Measurements from ENCODE around the gene SLC6A9.

The SLC6A9 gene

DNA sequence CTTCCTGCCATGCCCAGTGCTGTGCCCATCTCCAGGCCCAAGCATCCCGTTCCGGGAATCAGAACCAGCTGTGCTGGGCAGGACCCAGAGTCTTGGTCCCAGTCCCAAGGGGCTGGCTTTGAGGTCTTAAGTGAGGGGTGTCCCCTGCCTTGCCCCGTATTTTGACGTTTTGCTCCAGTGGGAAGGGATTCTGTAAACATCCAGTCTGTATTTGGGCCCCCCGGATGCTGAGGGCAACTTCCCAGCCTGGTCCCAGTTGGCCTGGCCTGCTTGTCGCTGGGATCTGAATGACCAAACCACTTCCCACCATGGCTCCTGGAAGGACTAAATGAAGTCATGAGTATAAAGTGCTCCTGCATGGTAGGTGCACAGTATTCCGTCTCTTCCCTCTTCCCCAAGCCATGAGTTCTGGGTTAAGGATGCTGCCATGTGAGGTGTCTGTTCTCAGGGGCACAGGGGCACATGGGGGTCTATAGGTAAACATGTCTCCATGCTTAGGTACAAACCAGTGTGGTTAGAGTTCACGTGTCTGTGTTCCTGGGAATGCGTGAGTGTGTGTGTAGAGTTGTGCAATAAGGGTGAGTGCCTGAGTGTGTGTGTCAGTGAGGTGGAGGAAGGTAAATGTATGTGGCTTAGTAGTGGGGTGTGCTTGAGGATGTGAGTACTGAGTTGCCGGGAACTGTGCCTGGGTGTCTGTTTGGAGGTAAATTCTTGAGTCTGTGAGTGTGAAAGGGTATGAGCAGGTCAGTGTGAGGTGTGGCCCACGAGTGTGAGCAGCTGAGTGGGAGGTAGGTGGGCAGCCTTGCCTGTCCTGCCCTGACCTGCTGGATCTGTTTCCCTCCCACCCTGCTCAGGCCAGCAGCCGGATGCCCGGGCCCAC is 50.8 kb downstream of the SLC6A9 start:
- H3K27me3 Mint-ChIP-seq = no peaks in the 10 kb centered on the region
- H3K4me3 Mint-ChIP-seq = peak overlapping the region; percentile 93
- no peaks in the 10 kb centered on the region for H3K9me3 Mint-ChIP-seq
- H3K27ac Mint-ChIP-seq = peak overlapping the region; percentile 90
- H3K36me3 Mint-ChIP-seq (ENCODE audit: low read depth) = peaks cover 44% of the 10 kb centered on the region
- H3K4me1 Mint-ChIP-seq (ENCODE audit: low read depth) = peaks cover 40% of the 10 kb centered on the region

DNA sequence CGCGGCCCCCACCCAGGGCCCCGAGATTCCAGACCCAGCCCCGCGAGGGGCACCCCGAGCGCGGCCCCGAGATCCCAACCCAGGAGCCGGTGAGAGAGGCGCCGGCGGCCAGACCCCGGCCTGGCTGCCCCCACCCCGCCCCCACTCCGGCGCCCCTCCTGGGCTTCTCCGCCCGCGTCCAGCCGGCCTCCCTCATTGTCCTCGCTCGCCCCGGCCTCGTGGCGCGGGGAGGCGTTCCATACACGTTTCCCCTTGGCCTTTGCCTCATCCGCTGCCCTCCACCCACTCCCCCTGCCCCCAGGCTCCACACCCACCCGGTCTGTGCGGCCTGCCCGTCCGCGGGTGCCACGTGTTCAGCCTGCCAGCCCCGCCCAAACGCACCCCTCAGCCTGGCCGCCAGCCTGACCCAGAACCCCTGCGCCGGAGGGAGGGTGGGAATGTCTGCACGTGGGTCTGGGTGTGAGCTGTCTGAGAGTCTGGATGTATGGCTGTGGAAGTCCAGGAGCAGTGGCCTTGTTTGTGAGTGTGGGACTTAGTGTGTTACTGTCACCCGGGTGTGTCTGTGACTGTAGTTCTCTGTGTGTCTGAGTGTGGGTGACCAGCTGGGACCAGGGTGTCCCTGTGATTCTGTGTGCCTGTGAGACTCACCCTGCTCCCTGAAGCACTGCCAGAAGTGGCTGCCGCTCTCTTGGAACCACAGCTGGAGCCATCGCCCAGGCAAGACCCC is 51.6 kb downstream of the SLC6A9 start:
- H3K36me3 Mint-ChIP-seq (ENCODE audit: low read depth) = peaks cover 44% of the 10 kb centered on the region
- H3K27me3 Mint-ChIP-seq = no peaks in the 10 kb centered on the region
- peak overlapping the region; percentile 93 for H3K4me3 Mint-ChIP-seq
- H3K27ac Mint-ChIP-seq = peak overlapping the region; percentile 90
- H3K4me1 Mint-ChIP-seq (ENCODE audit: low read depth) = peaks cover 40% of the 10 kb centered on the region
- H3K9me3 Mint-ChIP-seq = no peaks in the 10 kb centered on the region

DNA sequence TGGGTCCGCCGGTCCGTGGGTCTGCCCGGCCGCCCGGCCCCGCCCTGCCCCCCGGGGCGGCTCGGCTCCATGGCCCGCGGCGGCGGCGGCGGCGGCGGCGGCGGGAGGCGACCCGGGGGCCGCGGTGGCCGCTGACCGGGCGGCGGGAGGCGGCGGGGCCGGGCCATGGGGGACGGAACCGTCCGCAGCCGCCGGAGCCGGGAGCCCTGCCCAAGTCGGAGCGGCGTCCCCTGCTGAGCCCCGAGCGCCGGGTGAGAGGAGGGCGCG is 52.1 kb downstream of the SLC6A9 start:
- peaks cover 43% of the 10 kb centered on the region for H3K4me1 Mint-ChIP-seq (ENCODE audit: low read depth)
- no peaks in the 10 kb centered on the region for H3K27me3 Mint-ChIP-seq
- H3K27ac Mint-ChIP-seq = no peak overlapping the region
- H3K36me3 Mint-ChIP-seq (ENCODE audit: low read depth) = peaks cover 44% of the 10 kb centered on the region
- no peak overlapping the region for H3K4me3 Mint-ChIP-seq
- no peaks in the 10 kb centered on the region for H3K9me3 Mint-ChIP-seq

DNA sequence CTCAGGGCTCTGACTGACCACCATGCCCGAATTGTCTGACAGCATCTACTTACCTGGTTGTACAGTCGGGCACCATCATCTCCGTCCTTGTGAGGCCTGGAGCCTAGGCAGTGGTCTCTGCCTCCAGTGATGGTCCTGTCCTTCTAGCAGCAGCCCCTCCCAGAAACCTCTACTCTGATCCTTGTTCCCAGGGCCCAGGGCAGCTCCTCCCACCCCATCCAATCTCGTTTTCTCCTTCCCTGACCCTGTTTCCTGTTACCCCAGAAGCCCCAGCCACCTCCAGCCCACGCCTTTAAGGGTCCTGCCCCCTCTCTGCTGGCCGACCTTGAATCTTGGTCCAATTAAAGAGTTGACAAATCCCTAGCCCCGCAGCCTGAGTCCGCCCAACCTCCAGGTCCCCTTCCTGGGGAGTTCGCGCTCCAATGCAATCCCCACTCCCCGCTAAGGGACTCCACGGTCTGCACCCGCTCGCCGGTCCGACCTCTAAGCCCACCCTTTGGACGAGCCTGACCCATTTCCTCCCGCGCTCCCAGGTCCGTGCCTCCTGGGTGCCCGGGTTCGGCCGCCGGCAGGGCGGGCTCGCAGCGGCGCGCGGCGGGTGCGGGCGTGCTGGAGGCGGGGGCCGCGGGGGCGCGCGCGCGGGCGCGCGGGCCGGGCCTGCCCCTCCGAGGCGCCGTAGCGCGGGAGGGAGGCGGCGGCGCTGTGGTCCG is 52.6 kb downstream of the SLC6A9 start, which contains the start of gene B4GALT2:
B4GALT2 (plus strand) TSS at position 660 of the 710 bp plus-strand sequence. CDS start 1,951 bp downstream, outside the sequence.
- Mint-ChIP-seq H3K9me3 (no peaks in the 10 kb centered on the region), H3K4me1 (ENCODE audit: low read depth) (peaks cover 48% of the 10 kb centered on the region), H3K4me3 (peak within 1 kb of the TSS; percentile 93), H3K27ac (peak within 1 kb of the TSS; percentile 90), H3K36me3 (ENCODE audit: low read depth) (peaks cover 45% of the 10 kb centered on the region), H3K27me3 (no peaks in the 10 kb centered on the region)

DNA sequence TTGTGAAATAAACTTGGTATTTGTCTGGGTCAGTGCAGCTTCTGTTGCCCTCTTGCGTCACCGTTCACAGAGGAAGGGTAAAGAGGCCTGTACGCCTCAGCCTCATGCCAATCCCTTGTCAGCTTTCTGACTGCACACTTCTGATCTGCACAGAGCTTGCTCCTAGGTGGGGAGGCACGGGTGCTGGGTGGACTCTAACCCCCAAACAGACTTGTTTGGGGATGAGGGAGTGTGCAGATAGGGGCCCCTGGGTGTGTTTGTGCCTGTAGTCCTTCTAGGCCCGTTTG is 53.1 kb downstream of the SLC6A9 start:
- H3K9me3 Mint-ChIP-seq = no peaks in the 10 kb centered on the region
- no peaks in the 10 kb centered on the region for H3K27me3 Mint-ChIP-seq
- peaks cover 46% of the 10 kb centered on the region for H3K36me3 Mint-ChIP-seq (ENCODE audit: low read depth)
- no peak overlapping the region for H3K27ac Mint-ChIP-seq
- peaks cover 53% of the 10 kb centered on the region for H3K4me1 Mint-ChIP-seq (ENCODE audit: low read depth)
- H3K4me3 Mint-ChIP-seq = peak overlapping the region; percentile 84

DNA sequence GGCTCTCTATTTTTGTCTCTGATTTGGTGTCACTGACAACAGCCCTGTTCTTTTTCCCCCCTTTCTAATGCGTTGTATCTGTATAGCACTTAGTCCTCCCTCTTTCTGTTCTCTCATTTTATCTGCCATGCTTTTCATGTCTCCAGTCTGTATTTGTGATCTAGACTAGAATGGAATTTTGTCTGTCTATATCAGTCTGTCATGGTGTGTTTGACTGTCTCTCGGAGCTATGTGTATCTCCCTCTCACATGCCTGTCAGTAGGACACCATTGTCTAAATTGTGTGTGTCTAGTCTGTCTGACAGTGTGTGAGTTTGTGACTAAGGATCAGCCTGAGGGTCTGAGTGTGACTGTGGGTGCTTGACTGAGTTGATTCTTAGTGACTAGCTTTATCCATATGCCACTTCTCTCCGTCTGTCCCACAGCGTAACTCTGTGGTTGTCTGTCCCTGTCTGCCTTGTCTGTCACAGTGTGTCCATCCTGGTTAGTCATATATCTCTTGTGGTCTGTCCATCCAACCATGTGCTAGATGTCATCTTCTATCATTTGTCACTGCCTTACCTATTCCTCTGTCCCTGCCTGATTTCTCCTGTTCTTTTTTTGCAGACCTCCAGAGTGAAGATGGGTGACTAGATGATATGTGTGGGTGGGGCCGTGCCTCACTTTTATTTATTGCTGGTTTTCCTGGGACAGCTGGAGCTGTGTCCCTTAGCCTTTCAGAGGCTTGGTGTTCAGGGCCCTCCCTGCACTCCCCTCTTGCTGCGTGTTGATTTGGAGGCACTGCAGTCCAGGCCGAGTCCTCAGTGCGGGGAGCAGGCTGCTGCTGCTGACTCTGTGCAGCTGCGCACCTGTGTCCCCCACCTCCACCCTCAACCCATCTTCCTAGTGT is 53.6 kb downstream of the SLC6A9 start:
- Mint-ChIP-seq H3K4me1 (ENCODE audit: low read depth) (peaks cover 56% of the 10 kb centered on the region), H3K36me3 (ENCODE audit: low read depth) (peaks cover 47% of the 10 kb centered on the region), H3K27ac (peak overlapping the region; percentile 6)

DNA sequence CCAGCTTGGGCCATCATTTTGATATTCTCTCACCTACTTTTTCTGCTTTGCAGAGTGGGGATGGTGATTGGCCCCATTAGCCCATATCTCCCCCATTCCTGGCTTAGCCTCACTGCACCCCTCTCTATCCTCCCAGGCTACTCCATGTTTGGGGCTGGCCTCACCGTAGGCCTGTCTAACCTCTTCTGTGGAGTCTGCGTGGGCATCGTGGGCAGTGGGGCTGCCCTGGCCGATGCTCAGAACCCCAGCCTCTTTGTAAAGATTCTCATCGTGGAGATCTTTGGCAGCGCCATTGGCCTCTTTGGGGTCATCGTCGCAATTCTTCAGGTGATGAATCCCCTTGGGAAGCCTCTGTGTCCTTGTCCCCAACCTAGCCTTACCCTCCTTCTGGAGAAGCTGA is 54.4 kb downstream of the SLC6A9 start:
- Mint-ChIP-seq H3K4me3 (peak overlapping the region; percentile 20), H3K27me3 (no peaks in the 10 kb centered on the region), H3K27ac (no peak overlapping the region), H3K36me3 (ENCODE audit: low read depth) (peaks cover 46% of the 10 kb centered on the region), H3K4me1 (ENCODE audit: low read depth) (peaks cover 56% of the 10 kb centered on the region), H3K9me3 (no peaks in the 10 kb centered on the region)

More for the DNA sequence above, 53.6 kb downstream of the SLC6A9 start:
- H3K4me3 Mint-ChIP-seq = peak overlapping the region; percentile 84
- H3K27me3 Mint-ChIP-seq = no peaks in the 10 kb centered on the region
- H3K9me3 Mint-ChIP-seq = no peaks in the 10 kb centered on the region

DNA sequence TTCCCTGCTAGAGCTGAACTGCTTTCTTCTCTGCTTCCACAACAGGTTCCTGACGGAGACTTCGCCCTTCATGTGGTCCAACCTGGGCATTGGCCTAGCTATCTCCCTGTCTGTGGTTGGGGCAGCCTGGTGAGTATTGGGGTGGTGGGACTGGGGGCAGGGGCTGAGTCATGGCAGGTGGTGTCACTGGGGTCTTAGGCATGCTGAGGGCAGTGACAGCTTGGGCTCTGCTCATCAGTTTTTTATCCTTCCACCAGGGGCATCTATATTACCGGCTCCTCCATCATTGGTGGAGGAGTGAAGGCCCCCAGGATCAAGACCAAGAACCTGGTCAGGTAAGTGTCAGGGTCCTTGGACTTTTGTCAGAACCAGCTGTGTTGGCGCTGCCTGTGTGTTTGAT is 55.2 kb downstream of the SLC6A9 start:
- Mint-ChIP-seq H3K27me3 (no peaks in the 10 kb centered on the region), H3K4me3 (peak overlapping the region; percentile 90), H3K27ac (peak overlapping the region; percentile 75), H3K4me1 (ENCODE audit: low read depth) (peaks cover 59% of the 10 kb centered on the region), H3K36me3 (ENCODE audit: low read depth) (peaks cover 46% of the 10 kb centered on the region), H3K9me3 (no peaks in the 10 kb centered on the region)

DNA sequence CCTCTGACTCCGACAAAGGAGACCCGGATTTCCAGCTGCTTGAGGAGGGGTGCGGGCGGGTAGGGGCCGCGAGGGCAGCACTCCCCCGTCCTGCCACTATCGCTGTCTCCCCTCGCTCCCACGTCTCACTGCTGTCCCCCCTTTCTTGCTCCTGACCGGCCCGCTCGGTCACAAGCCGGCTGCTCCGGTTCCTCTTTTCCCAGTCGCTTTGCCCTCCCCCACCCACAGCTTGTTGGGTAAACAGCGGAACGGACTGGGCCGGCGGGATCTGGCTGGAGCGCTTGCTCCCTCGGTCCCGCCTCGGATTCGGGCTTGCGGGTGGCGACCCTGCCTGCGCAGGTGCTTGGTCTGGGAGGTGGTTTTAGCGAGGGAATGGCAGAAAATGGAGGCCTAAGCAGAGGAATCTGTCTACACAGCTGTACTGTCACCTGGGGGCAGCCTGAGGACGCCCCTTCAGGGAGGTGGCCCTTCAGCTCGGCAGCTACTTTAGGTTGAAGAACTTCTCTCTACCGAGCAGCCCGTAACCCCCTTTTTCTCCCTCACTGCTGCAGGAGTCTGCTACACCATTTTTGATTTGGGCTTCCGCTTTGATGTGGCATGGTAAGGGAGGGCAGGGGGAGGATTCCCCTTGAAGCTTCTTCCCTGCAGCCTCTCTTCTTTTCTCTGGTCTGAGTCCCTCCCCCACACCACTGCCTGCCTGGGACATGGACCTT is 55.9 kb downstream of the SLC6A9 start:
- Mint-ChIP-seq H3K27ac (peak overlapping the region; percentile 75), H3K4me3 (peak overlapping the region; percentile 90), H3K27me3 (no peaks in the 10 kb centered on the region), H3K36me3 (ENCODE audit: low read depth) (peaks cover 41% of the 10 kb centered on the region), H3K9me3 (no peaks in the 10 kb centered on the region), H3K4me1 (ENCODE audit: low read depth) (peaks cover 59% of the 10 kb centered on the region)

DNA sequence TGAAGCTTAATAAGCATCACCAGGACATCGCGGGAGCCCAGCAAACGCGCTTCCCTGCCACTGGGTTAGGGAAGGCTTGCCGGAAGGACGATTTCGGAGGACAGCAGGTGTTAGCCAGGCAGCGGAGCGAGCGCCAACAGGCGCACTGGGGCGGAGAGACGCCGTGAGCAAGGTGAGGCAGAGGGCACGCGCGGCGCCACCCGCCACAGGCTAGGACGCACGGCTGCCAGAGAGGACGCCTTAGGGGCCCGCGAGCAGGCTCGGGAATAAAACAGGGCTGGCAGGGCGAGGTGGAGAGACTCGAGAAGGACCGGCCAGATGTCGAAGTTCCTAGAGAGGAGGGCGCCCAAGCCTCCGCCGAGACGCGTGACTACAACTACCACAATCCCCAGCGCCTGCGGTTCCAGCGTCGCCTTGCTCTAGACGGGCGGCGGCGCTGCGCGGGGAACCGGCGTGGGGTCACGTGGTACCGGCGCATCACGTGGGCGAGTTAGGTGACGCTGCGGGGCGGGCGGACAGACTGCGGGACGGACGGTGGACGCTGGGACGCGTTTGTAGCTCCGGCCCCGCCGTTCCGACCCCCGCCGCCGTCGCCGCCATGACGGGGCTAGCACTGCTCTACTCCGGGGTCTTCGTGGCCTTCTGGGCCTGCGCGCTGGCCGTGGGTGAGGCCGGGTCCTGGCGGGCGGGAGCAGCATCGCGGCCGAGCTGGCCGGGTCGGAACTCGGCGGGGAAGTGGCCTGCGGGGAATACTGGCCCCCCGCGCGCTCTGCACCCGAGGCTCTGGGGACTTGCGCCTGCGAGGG is 56.6 kb downstream of the SLC6A9 start, which contains the start of gene ATP6V0B:
ATP6V0B (plus strand) TSS at position 518 of the 806 bp plus-strand sequence; CDS start at position 599, 81 bp downstream.
- no peaks in the 10 kb centered on the region for H3K27me3 Mint-ChIP-seq
- no peaks in the 10 kb centered on the region for H3K9me3 Mint-ChIP-seq
- H3K4me1 Mint-ChIP-seq (ENCODE audit: low read depth) = peaks cover 55% of the 10 kb centered on the region
- H3K4me3 Mint-ChIP-seq = peak within 1 kb of the TSS; percentile 90
- H3K27ac Mint-ChIP-seq = peak within 1 kb of the TSS; percentile 95
- H3K36me3 Mint-ChIP-seq (ENCODE audit: low read depth) = peaks cover 41% of the 10 kb centered on the region

DNA sequence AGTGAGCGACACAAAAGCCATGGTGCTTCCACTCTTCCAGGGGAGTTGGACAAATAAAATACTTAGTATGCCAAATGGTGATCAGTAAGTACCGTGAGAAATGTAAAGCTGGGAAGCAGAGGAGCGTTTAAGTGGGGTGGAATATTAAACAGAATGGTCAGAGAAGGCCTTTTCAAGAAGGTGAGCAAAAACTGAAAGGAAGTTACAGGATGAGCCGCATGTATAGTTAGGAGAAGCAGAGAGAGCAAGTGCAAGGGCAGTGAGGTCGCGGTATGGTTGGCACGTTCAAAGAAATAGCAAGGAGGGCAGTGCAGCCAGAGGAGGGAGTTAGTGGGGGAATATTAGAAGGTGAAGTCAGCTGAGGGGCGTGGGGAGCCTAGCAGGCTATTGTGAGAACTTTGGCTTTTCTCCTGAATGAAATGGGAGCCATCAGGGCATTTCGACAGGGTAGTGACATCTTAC is 57.2 kb downstream of the SLC6A9 start:
- H3K4me1 Mint-ChIP-seq (ENCODE audit: low read depth) = peaks cover 61% of the 10 kb centered on the region
- peak overlapping the region; percentile 90 for H3K4me3 Mint-ChIP-seq
- H3K9me3 Mint-ChIP-seq = no peaks in the 10 kb centered on the region
- H3K36me3 Mint-ChIP-seq (ENCODE audit: low read depth) = peaks cover 41% of the 10 kb centered on the region
- H3K27ac Mint-ChIP-seq = peak overlapping the region; percentile 95
- no peaks in the 10 kb centered on the region for H3K27me3 Mint-ChIP-seq

DNA sequence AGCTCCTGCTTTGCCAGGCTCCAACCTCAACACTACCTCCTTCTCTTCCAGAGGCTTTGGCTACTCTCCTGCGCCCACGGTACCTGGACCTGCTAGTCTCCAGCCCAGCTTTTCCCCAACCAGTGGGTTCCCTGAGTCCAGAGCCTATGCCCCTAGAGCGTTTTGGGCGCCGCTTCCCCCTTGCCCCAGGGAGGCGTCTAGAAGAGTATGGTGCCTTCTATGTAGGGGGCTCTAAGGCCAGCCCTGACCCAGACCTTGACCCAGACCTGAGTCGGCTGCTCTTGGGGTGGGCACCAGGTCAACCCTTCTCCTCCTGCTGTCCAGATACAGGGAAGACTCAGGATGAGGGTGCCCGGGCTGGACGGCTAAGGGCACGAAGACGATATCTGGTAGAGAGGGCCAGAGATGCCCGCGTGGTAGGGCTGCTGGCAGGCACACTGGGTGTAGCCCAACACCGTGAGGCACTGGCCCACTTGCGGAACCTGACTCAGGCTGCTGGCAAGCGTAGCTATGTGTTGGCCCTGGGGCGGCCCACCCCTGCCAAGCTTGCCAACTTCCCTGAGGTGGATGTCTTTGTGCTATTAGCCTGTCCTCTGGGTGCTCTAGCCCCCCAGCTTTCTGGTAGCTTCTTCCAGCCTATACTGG is 59.8 kb downstream of the SLC6A9 start:
- H3K27ac Mint-ChIP-seq = no peak overlapping the region
- H3K27me3 Mint-ChIP-seq = no peaks in the 10 kb centered on the region
- no peaks in the 10 kb centered on the region for H3K9me3 Mint-ChIP-seq
- peaks cover 21% of the 10 kb centered on the region for H3K36me3 Mint-ChIP-seq (ENCODE audit: low read depth)
- peak overlapping the region; percentile 94 for H3K4me3 Mint-ChIP-seq
- peaks cover 37% of the 10 kb centered on the region for H3K4me1 Mint-ChIP-seq (ENCODE audit: low read depth)

DNA sequence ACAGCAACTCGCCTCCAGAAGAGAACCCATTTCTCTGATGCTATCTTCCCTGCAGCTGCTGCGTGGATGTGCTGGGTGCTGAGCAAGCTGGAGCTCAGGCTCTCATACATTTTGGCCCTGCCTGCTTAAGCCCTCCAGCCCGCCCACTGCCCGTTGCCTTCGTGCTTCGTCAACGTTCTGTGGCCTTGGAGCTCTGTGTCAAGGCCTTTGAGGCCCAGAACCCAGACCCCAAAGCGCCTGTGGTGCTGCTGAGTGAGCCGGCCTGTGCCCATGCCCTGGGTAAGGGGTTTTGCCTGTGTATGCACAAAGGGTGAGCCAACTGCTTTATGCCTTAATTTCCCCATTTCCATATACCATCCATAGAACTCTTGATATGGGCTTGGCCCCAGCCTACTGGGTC is 60.4 kb downstream of the SLC6A9 start:
- peak overlapping the region; percentile 94 for H3K4me3 Mint-ChIP-seq
- peak overlapping the region; percentile 90 for H3K27ac Mint-ChIP-seq
- peaks cover 17% of the 10 kb centered on the region for H3K36me3 Mint-ChIP-seq (ENCODE audit: low read depth)
- no peaks in the 10 kb centered on the region for H3K27me3 Mint-ChIP-seq
- no peaks in the 10 kb centered on the region for H3K9me3 Mint-ChIP-seq
- peaks cover 32% of the 10 kb centered on the region for H3K4me1 Mint-ChIP-seq (ENCODE audit: low read depth)
